IPS DF 19.7 (cell line): Measurements from ENCODE around the gene RUVBL2.

Source experiments
- DNase-seq: peaks from one replicate; pipeline ENCODE4 v3.0.0-alpha.2; 2013; ENCODE audit warnings: low read depth, low spot score

RUVBL2 gene

DNA sequence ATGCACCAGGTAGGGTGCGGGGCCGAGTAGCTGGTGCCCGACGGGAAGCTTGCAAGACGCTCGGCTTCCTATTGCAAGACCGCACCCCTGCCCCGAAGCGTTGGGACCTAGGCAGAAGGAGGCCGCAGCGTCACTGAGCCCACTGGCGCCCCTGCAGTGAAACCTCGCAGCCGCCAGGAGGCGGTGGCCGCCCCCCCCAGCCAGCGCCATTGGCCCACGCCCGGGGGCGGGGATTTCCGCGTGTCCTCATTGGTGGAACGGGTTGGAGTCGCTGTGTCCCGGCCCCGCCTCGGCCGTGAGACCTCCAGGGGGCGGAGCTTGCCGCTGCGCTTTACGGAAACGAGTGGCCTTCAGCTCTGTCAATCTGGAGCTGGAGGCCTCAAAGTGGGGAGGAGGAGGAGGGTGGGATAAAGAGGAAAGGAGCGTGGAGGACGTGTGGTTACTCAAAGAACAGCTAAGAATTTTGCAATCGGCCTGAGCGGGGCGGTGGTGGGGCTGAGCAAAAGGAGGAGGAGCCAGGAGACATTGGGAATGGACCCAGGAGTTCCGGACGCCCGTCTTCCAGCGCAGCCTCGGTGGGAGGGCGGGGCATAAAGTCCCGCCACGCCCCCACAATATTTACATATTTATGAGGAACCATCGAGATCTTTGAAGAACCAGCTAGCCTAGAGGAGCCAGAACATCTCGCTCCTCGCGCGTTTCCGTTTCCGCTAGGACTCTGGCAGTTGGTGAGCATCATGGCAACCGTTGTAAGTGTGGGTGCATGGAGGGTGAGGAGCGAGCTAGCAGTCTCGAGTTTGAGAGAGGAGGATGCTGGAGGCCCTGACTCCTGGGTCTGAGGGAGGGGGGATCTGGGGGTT, at the start of gene RUVBL2, which contains the start of gene GYS1:
TSS of gene RUVBL2 (plus strand) at position 713 of the 860 bp plus-strand sequence. CDS start at position 738, 25 bp downstream.
TSS of gene GYS1 (minus strand) at position 135 of the 860 bp plus-strand sequence. CDS start 197 bp downstream, outside the sequence.
- peak; percentile 92 for DNase-seq

DNA sequence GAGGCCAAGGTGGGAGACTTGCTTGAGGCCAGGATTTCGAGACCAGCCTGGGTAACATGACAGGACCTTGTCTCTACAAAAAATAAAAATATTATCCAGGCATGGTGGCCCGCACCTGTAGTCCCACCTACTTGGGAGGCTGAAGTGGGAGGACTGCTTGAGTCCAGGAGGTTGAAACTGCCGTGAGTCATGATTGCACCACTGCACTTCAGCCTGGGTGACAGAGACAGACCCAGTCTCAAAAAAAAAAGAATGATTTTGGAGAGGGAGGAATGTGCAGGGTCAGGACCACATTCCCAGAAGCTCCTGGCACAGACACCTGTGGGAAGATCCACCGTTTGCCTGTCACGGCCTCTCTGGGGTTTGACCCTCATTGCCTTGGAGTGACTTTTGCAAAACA, 48.3 kb upstream of the RUVBL2 start:
- no peak for DNase-seq

DNA sequence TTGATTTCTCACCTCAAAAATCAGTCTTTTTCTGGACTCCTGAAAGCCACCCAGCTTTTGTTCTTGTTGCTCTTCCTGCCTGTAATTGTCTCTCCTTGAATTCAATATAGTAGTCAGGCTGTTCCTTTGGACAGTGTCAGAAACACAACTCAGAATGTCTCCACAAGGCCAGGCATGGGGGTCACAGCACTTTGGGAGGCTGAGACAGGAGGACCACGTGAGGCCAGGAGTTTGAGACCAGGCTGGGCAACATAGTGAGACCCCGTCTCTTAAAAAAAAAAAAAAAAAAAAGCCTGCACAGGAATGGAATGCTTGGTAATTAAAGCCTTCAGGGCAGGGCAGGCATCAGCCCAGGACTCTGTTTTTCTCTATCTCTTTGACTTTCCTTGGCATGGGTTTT, 47.9 kb upstream of the RUVBL2 start:
- no peak for DNase-seq

DNA sequence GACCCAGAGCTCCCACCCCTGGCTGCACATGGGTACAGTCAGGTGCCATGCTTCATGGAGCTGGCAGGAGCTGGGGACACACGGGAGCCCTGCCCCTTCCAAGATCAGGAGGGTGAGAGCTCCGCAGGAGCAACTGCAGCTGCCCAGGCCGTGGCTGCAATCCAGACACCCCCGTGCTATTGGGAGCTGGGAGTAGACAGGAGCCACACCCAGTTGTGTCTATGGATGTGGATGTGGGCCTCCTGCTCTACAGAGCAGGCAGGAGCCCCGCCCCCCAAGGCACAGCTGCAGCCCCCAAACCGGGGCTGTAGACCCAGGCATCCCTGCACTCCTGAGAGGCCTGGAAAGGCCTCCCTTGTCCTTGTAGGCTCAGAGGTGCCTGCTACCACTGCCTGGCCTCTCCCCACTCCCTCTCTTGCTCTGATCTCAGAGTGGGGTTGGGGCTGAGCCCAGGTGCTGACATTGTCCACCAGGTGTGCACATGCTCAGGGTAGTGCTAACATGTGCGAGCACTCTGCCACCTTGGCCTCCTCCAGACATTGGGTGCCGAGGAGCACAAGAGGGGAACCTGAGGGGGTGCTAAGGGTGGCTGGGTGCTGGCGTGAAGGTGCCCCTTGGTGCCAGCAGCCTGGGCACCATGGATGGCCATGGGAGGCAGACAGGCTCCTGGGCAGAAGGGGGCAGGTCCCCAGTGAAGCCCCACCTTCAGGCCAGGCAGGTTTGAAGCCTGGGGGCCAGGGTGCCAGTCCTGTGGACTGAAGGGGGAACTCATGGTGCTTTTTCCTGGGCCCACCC, 47.0 kb upstream of the RUVBL2 start:
- no peak for DNase-seq

DNA sequence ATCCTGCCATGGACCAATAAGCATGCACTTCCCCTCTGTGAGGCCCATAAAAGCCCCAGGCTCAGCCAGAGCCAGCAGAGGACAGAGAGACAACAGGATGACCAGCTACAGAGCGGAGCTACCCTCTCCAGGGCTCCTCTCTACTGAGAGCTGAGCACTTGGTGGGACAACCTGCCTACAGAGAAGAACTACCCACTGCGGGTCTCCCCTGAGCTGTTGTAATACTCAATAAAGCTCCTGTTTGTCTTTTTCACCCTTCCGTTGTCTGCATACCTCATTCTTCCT, 46.5 kb upstream of the RUVBL2 start:
- no peak for DNase-seq

DNA sequence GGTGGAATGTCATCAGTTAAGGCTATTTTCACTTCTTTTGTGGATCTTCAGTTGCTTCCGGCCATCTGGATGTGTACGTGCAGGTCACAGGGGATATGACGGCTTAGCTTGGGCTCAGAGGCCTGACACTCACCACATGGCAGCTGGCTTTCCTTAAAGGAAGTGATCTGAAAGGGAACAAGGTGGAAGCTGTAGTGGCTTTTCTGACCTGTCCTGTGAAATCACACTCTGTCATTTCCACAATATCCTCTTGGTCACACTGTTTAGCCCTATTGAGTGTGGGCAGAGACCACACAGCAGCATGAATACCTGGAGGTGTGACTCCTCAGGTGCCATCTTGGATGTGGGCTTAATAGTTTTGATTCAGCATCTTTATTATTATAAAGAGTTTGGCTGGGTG, 43.5 kb upstream of the RUVBL2 start:
- DNase-seq: no peak

DNA sequence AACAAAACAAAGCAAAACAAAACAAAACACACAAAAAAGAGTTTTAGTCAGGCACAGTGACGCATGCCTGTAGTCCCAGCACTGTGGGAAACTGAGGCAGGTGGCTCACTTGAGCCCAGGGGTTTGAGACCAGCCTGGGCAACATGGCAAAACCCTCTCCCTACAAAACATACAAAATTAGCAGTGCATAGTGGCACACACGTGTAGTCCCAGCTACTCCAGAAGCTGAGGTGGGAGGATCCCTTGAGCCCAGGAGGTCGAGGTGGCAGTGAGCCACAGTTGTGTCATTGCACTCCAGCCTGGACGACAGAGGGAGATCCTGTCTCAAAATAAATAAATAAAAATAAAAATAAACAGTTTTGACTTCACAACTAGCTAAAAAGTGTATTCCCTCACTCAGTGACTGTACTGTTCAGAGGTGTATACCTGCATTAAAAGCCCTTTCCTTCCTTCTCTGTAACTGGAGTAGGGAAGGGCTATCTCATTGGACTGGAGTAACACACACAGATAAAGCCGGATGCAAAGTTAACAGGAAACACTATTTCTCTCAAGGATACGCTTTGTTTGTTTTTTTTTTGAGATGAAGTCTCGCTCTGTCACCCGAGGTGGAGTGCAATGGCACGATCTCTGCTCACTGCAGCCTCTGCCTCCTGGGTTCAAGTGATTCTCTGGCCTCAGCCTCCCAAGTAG, 42.7 kb upstream of the RUVBL2 start:
- no peak for DNase-seq

DNA sequence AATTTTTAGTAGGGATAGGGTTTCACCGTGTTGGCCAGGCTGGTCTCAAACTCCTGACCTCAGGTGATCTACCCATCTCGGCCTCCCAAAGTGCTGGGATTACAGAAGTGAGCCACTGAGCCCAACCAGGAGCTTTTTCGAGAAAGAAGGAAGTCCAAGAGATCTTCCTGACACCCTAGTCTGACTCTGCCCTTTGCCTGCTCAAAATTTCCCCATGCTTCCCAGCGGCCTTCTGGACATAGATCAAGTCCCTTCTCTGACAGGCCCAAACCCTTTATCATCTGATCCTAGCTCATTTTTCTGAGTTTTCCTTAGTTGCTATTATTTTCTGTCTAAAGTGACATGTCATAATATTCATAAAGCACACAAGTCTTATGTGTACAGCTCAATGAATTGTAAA, 40.5 kb upstream of the RUVBL2 start:
- DNase-seq: no peak

DNA sequence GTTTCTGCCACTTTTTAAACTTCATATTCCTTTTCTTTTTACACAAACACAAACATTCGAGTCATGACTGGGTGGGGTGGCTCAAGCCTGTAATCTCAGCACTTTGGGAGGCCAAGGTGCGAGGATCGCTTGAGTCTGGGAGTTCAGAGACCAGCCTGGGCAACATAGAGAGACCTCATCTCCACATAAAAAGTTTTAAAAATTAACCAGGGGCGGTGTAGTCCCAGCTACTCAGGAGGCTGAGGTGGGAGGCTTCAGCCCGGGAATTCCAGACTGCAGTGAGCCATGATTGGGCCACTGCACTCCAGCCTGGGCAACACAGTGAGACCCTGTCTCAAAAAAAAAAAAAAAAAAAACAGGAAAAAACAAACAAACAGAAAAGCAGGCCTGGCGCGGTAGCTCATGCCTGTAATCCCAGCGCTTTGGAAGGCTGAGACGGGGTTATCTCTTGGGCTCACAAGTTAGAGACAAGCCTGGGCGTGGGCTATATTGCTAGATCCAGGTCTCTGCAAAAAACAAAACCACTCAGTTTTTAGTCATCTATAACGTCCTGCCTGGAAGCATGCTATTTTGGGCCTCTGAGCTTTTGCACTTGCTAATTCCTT, 39.6 kb upstream of the RUVBL2 start:
- DNase-seq: no peak

DNA sequence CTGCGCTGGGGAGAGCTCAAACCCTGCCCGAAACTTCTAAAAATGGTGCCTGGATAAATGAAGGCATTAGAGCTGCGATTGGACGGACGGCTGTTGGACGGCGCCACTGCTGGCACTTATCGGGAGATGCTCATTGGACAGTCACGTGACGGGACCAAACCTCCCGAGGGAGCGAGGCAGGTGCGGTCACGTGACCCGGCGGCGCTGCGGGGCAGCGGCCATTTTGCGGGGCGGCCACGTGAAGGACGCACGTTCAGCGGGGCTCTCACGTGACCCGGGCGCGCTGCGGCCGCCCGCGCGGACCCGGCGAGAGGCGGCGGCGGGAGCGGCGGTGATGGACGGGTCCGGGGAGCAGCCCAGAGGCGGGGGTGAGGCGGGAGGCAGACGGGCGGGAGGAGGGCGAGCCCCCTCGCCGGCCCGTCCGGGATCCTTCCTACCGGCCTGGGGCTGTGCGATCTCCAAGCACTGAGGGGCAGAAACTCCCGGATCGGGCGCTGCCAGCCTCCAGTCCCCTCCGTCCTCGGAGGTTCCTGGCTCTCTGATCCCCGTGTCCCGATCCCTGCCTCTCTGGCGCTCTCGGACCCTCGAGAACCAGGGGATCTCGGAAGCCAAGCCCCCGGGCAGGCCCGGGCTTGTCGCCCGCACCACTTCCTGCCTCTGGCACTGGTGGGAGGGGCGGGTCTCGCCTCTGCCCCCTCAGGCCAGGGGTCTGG, 38.9 kb upstream of the RUVBL2 start, which contains the start of gene BAX:
TSS of gene BAX (plus strand) at position 281 of the 713 bp plus-strand sequence. CDS start at position 335, 54 bp downstream.
- DNase-seq: no peak

DNA sequence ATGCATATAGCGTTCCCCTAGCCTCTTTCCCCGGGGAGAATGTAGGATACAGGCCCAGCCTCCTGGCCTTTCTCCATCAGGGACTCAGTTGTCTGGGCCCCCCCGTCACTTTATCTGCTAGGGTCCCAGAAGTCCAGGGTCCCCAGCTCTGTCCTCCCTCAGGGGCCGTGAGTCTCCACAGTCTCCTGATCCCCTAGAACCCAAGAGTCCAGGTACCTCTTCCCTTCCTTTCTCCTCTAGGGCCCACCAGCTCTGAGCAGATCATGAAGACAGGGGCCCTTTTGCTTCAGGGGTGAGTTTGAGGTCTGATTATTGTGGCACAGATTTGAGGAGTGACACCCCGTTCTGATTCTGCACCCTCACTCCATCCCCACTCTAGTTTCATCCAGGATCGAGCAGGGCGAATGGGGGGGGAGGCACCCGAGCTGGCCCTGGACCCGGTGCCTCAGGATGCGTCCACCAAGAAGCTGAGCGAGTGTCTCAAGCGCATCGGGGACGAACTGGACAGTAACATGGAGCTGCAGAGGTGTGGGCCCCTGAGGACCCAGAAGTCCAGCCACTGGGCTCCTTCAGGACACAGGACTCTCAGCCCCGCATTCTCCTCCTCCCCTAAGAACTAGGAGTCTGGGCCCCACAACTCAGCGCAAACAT, 38.3 kb upstream of the RUVBL2 start:
- no peak for DNase-seq

DNA sequence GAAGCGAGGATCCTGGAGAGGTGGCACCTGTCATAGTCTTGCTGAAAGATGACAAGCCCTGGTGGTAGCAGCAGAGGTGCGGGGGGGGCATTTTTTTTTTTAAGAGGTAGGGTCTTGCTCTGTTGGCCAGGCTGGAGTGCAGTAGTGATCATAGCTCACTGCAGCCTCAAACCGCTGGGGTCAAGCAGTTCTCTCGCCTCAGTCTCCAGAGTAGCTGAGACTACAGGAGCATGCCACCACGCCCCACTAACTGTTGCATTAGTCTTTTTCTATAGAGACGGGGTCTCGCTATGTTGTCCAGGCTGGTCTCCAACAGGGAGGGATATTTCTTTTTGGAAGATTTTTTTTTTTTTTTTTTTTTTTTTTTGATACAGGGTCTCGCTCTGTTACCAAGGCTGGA, 35.7 kb upstream of the RUVBL2 start:
- DNase-seq: no peak

DNA sequence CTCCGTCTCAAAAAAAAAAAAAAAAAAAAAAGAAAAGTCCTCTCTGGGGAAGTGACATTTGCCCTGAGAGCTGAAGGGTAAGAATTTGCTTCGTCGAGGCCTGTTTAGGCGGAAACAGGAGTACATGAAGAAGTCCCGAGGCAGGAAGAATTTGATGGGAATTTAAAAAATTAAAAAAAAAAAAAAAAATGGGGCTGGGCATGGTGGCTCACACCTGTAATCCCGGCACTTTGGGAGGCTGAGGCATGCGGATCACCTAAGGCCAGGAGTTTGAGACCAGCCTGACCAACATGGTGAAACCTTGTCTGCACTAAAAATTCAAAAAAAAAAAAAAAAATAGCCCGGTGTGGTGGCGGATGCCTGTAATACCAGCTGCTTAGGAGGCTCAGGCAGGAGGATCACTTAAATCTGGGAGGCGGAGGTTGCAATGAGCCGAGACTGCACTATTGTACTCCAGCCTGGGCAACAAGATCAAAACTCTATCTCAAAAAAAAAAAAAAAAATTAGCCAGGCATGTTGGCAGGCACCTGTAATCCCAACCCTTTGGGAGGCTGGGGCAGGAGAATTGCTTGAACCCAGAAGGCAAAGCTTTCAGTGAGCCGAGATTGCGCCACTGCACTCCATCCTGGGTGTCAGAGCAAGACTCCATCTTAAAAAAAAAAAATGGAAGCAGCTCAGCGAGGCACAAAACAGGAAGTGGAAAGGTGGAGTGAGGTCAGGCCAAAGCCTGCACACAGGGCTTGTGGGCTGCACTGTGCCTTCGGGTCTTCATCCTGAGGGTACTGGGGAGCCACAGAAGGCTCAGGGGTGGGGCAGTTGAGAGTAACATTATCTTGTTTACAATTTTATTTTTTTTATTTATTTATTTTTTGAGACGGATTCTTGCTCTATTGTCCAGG, 34.1 kb upstream of the RUVBL2 start:
- no peak for DNase-seq

DNA sequence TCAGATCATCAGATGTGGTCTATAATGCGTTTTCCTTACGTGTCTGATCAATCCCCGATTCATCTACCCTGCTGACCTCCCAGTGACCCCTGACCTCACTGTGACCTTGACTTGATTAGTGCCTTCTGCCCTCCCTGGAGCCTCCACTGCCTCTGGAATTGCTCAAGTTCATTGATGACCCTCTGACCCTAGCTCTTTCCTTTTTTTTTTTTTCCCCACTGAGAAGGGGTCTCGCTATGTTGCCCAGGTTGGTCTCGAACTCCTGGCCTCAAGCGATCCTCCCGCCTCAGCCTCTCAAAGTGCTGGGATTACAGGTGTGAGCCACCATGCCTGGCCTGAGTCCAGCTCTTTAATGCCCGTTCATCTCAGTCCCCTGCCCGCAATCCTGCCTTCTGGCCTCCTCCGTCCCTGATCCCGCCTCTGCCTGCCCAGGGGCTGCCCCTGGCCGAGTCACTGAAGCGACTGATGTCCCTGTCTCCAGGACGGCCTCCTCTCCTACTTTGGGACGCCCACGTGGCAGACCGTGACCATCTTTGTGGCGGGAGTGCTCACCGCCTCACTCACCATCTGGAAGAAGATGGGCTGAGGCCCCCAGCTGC, 32.5 kb upstream of the RUVBL2 start:
- DNase-seq: no peak

DNA sequence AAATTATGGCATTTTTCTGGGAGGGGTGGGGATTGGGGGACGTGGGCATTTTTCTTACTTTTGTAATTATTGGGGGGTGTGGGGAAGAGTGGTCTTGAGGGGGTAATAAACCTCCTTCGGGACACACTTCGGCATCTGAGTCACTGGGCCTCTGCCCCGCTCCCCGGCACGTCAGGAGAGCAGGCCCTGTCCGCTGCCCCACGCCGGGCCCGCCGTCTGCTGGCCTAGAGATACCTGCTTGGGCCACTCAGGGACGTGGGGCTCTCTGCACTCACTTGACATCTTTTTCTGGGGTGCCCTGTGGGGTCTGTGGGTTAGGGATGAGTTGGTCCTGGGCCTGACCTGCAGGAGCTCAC, 32.0 kb upstream of the RUVBL2 start:
- no peak for DNase-seq

DNA sequence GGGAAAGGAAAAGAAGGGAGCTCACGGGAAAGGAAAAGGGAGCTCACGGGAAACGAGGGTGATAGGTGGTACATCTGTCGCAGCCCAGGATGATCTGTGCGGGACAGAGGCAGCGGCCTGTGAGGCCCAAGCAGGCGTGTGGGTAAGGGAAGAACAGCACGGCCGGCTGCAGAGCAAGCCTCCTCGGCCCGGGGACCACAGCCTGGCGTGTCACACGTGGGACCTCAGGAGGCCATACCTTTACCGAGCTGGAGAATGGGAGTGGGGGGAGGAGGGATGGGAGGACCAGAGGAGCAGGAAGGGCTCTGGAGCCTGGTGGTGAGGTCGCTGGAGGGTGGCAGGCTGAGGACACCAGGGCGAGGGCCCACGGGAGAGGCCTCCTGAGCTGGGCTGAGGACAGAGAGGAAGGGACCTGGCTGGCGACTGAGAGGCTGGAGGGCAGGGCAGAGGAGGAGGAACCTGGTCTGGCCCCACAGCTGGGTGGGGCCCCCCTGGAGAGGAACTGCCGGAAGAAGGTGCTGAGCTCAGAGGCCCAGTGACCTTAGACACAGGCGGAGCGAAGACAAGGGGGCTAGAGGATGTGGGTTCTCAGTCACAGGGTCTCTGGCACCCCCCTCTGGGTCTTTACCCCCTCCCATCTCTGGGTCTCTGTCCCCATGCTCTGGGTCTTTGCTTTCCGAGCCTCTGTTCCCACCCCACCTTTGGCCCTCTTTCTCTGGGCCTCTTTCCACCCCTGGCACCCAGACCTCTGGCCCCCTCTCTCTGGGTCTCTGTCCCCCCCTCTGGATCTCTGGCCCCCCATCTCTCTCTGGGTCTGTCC, 31.4 kb upstream of the RUVBL2 start:
- no peak for DNase-seq

DNA sequence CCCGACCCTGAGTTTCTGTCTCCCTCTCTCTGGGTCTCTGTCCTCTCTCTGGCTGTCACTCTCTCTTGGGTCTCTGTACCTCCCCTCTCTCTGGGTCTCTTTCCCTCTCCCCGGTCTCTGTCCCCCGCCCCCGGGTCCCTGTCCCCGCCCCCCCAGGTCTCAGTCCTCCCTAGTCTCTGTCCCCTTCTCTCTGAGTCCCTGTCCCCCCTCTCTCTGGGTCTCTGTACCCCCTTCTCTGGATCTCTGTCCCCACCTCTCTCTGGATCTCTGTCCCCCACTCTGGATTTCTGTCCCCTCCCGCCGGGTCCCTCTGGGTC, 30.9 kb upstream of the RUVBL2 start:
- DNase-seq: no peak

DNA sequence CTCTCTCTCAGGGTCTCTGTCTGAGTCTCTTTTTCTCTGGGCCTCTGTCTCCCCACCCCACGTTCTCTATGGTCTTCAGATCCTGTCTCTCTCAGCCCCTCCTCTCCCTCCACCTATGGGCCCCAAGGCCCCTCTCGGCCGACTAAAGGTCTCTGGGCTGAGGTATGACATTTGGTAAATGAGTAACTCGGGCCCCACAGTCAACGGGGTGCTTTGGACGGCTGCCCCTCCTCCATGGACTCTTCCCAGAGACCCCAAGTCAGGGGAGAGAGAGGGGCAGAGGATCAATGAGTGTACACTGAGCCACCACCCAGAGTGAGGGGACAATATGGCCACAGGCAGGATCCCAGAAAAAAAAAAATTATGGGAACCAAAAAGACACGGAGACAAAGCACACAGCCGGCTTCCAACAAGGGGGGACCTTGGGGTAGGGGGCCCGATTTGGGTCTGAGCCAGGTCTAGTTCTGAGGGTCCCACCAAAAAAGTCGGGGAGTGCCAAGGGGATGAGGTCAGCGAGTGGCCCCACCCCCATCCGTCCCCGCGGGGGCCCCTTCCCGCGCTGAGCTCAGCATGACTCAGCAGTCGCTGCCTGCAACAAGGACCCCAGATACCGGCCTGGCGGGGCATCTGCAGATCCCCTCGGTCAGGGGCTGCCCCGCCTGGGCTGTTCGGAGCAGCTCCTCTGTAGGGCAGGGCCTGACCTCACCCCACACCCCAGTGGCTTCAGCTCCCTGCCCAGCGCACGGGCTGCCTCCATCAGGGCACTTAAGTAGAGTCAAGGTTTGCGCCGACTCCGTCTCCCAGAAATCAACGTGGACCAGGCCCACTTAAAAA, 30.1 kb upstream of the RUVBL2 start:
- no peak for DNase-seq
